Esophagus squamous epithelium (tissue), 4 donors: ENCODE measurements around the gene DPP9.

Experiments used
- POLR2A ChIP-seq, 4 donors: fragments of 450-650 bp; IDR thresholded peaks; one replicate each; pipeline ENCODE4 v1.6.1; 2017; ENCODE audit warnings: antibody characterized with exemption in 4 of 4, mild to moderate bottlenecking in 4 of 4, moderate library complexity in 3 of 4
- TF ChIP-seq, protein P1 (sequence below), 6 experiments: fragments of 450-650 bp in 4 of 6; fragments of 200-600 bp in 2 of 6; sonication (generic) in 2 of 6; IDR thresholded peaks; one replicate each; pipeline ENCODE4 v1.5.1; 2016 to 2019; ENCODE audit warnings: antibody characterized with exemption in 6 of 6, mild to moderate bottlenecking in 4 of 6, moderate library complexity in 4 of 6

DNA sequence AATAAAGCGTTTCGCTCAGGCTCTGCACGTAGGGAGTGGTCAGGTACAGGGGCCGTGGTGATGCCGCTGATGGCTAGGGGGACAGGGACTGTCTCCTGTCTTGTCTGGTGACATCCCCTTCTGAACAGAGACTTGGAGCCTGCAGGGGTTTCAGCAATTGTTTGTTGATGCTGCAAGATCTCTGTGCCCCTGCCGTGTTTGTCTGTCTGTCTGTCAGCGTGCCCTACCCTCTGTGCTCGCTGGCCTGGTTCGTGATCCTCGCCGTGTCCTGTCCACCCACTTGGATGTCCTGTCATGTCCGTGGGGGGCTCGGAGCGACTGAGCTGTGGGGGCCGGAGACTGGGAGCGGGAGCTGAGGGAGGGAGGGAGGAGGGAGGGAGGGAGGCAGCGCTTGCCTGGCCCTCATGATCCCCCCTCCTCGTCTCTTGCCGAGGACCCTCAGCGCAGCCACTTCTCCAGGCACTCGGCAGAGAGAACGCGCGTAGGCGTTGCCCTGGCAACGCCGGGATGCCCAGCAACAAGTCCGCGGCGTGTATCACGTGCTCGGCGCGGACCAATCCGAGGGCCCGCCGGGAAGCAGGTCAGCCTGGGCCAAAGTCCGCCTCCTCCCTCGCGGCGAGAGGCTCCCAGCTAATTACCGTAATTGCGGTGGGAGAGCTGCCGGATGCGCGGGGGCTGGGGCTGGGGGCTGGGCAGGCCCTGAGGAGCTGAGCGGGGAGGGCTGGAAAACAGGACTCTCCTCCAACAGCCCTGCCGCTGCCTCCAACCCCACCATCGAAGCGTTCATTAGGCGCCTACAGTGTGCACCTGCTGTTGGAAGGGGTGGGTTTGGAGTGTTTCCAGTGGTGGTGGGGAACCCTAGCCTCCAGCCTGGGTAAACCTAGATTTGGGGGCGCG is 36.0 kb upstream of the DPP9 start:
- TF ChIP-seq, protein P1, sequence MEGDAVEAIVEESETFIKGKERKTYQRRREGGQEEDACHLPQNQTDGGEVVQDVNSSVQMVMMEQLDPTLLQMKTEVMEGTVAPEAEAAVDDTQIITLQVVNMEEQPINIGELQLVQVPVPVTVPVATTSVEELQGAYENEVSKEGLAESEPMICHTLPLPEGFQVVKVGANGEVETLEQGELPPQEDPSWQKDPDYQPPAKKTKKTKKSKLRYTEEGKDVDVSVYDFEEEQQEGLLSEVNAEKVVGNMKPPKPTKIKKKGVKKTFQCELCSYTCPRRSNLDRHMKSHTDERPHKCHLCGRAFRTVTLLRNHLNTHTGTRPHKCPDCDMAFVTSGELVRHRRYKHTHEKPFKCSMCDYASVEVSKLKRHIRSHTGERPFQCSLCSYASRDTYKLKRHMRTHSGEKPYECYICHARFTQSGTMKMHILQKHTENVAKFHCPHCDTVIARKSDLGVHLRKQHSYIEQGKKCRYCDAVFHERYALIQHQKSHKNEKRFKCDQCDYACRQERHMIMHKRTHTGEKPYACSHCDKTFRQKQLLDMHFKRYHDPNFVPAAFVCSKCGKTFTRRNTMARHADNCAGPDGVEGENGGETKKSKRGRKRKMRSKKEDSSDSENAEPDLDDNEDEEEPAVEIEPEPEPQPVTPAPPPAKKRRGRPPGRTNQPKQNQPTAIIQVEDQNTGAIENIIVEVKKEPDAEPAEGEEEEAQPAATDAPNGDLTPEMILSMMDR (IDR thresholded peaks at IDR 0.05), result no peak
- TF ChIP-seq POLR2A (IDR thresholded peaks at IDR 0.05), result no peak
